GM18517 (cell line): ENCODE results near the gene CDK5.
A peak's percentile ranks its signal among the peaks of the same experiment; 100 is the strongest.
"Not testable (repeated sequence)": the region's sequence is repeated elsewhere in the genome, so short reads cannot be mapped to it uniquely, and the experiment has no call there.

ENCODE experiments used
- ATAC-seq: cut with Tn5 transposase; IDR thresholded peaks from one replicate; pipeline ENCODE4 v1.9.1; 2021; ENCODE audit warnings: mild to moderate bottlenecking, moderate library complexity; ENCODE audit not compliant: unreplicated experiment

Gene CDK5

DNA sequence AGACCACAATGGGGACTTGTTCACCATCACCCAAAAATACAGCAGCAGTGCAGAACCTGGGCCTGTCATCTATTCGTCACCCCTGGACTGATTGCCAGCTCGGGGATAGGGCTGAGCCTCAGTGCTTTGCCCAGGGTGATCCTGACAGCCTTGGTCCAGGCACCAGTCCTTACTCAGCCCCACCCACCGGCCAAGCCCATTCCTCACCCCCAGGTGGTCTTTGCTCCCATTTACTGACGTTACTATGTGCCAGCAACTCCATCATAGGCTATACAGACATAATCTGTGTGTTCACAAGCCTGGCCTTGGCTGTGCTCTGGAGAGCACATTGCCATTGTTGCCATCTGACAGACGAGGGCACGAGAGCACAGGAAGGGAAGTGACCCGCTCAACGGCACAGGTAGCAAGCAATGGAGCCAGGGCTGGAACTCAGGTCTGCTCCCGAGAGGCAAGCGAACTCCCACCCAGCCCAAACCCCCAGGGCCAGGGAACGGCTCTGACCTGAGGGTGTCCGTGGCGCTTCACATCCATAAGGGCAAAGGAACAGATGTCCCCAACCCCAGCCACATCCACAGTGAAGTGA lies 40.2 kb downstream of the CDK5 start:
- ATAC-seq = no peak

DNA sequence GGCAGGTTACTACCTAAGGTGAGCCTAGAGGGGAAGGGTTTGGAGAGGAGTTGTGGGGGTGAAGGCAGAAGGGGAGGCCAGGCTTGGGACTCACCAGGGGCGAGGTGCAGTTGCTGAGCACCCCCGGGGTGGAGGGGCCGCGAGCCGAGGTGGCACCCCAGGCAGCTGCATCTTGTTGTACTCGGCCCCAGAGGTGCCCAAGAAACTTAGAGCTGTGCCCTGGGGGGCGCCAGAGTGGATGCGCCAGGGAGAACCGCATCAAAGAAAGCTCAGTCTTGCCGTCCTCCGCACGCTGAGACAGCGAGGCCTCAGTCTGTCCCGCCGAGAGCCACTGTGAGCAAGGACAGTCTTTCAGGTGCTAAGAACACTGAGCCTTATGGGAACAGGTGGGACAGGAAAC lies 40.8 kb downstream of the CDK5 start:
- ATAC-seq = no peak

DNA sequence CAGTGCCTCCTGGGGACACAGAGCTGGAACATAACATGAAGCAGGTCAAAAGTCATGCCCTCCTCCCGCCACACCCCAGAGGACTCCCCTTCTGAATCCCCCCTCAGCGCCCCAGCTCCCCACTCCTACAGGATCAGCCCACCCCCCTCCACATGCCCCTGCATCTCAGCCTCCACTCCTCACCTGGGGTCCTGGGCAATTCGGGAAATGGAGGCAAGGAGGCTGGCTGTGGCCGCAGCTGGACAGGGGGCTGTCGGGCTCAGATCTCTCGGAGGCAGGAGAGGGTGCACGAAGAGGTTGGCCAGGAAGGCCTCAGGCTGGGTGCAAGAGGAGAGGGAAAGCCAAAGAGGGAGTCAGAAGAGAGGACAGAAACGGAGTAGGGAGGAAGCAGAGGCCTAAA lies 41.2 kb downstream of the CDK5 start:
- ATAC-seq = no peak

DNA sequence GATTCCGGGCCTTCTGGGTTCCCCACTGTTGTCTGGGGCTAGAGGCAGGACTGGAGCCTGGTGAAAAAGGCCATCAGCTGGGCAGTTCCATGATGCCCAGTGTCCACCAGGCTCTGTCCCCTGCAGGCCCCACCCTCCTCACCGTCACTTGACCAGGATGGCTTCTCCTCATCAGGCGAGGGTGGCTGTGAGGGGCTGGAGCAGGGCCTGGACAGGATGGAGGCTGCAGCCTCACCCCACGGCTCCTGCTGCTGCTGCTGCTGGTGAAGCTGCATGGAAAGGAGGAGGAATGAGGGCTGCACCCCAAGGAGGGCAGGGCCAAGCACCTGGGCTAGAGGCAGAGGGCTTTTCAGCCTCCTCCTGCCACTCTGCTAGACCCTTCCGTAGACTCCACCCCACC lies 41.7 kb downstream of the CDK5 start:
- ATAC-seq = no peak

DNA sequence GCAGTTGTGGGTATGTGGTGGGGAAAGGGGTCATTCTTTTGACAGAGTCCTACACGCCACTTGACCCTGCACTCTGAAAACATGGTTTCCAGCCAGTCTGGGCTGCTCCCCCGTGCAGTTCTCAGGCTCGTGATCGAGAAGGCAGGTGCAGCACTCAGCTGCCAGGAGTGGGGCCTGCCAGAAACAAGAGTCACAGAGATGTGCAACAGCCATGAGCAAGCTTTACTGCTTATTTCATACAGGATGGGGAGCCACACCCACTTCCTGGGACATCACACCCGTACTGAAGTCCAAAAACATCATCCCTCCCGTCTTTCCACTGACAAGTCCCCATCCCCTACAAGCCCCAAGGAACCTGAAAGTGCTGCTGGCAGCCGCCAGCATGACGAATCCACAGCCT lies 42.7 kb downstream of the CDK5 start:
- ATAC-seq = no peak

DNA sequence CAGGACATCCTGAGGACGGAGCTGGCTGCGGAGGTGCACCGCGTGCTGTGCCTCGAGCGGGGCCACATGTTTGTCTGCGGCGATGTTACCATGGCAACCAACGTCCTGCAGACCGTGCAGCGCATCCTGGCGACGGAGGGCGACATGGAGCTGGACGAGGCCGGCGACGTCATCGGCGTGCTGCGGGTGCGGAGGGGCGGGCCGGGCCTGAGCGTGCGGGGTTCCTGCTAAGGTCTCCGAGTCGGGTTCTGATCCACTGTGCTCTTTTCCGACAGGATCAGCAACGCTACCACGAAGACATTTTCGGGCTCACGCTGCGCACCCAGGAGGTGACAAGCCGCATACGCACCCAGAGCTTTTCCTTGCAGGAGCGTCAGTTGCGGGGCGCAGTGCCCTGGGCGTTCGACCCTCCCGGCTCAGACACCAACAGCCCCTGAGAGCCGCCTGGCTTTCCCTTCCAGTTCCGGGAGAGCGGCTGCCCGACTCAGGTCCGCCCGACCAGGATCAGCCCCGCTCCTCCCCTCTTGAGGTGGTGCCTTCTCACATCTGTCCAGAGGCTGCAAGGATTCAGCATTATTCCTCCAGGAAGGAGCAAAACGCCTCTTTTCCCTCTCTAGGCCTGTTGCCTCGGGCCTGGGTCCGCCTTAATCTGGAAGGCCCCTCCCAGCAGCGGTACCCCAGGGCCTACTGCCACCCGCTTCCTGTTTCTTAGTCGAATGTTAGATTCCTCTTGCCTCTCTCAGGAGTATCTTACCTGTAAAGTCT lies 43.8 kb downstream of the CDK5 start:
- ATAC-seq = no peak

DNA sequence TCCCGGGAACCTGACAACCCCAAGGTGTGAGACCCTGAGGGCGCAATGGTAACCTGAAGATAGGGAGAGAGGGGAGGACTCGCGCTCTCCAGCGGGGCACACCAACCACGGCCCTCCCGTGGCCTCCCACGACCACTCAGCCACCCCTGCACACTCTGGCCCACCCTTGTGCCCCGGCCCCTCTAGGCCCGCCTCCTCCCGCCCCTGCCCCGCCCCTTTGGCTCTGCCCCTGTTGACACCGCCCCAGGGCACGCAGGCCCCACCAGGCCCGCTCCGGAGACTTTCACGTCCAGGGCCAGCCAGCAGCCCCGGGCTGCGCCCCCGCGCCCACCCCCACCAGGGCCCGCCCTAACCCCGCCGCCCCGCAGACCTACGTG lies 44.4 kb downstream of the CDK5 start:
- no peak for ATAC-seq

DNA sequence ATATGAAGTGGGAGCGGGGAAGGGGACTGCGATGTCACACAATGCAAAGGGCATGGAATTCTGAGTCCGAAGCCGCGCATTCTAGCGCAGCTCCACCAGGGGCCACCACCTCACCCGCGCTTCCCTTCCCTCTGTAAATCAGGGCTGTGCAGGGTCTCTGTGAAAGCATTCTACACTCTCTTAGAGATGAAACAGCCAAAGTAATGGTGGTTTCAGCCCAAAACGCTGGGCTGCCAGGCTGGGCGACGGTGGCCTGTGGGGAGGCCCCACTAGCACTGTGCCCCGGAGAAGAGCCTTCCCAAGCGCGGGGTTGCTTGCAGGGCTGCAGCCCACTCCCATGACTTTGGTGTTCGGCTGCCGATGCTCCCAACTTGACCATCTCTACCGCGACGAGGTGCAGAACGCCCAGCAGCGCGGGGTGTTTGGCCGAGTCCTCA lies 44.8 kb downstream of the CDK5 start:
- no peak for ATAC-seq

DNA sequence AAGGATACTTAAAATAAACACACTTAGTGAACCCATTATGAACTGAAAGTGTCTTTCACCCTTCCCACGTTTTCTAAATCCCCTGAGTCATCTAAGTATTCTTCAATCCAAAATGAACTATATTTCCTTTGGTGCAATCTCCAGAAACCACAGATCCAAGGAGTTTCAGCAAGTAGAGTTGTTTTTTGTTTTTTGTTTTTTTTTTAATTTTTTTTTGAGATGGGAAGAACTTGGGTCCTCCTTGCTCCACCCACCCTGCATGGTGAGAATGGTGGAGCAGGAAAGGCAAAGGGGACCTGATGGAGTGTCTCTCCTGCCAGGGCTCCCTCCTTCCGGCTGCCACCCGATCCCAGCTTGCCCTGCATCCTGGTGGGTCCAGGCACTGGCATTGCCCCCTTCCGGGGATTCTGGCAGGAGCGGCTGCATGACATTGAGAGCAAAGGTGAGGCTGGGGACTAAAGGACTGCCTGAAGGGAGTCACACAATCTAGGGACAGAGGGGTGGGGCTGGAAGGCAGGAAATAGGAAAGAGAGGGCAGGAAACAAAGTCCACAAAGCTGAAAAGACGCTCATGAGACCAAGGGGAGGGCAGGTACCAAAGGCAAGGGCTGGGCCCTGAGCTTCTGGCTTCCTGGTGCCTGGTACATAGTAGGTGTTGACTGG lies 45.5 kb downstream of the CDK5 start:
- no peak for ATAC-seq

DNA sequence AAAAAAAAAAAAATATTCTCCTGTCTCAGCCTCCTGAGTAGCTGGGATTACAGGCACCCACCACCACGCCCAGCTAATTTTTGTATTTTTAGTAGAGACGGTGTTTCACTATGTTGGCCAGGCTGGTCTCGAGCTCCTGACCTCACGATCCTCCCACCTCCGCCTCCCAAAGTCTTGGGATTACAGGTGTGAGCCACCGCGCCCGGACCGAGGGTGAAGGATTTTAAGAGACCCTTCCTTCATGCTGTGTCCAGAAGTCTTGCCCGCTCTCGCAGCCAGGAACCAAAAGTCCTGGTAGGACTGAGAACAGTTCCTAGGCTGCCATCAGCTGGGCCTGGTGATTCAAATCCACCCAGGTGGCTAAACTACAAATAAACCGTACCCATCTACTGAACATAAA lies 46.1 kb downstream of the CDK5 start:
- not testable (repeated sequence) for ATAC-seq

DNA sequence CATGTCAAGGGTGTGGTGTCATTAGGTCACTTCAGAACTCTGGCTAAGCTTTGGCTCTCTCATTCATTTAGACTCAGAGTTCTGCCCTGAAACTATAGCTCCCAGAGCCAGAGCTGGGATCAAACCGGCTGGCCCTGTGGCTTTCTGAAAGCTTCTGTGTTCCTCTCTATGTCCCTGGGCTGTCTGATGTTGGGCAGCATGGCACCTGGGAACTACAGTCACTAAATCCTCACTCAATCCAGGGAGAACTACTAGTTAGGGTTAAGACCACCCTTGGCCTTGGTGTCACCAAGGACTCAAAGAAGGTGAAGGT lies 46.6 kb downstream of the CDK5 start:
- no peak for ATAC-seq

DNA sequence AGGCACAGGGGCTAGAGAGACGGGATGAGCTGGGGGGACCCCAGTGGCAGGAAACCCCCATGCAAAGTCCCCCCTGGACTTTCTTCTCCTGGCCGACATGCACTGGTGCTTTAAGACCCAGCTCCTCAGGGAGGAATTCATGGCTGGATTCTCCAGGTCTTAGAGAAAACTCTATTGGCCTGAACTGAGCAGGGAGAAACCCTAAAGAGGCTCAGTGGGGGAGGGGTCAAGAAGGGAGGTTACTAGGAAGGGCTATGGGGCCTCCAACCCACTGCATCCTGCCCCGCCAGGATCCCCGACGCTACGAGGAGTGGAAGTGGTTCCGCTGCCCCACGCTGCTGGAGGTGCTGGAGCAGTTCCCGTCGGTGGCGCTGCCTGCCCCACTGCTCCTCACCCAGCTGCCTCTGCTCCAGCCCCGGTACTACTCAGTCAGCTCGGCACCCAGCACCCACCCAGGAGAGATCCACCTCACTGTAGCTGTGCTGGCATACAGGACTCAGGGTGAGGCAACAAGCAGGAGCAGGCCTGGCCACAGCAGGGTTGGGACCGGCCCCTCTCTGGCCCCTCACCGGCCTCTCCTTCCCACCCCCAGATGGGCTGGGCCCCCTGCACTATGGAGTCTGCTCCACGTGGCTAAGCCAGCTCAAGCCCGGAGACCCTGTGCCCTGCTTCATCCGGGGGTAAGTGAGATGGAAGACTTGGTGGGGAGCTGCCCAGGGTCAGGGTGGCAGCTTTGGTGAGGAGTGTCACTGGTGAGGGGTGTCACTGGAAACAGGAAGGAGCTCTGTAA lies 47.2 kb downstream of the CDK5 start:
- no peak for ATAC-seq

DNA sequence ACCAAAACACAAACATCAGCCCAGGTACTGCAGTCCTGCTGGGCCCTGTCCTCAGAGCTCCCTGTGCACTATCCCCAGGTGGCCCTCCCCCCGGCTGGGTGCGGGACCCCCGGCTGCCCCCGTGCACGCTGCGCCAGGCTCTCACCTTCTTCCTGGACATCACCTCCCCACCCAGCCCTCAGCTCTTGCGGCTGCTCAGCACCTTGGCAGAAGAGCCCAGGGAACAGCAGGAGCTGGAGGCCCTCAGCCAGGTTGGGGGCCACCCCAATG lies 47.7 kb downstream of the CDK5 start:
- no peak for ATAC-seq

DNA sequence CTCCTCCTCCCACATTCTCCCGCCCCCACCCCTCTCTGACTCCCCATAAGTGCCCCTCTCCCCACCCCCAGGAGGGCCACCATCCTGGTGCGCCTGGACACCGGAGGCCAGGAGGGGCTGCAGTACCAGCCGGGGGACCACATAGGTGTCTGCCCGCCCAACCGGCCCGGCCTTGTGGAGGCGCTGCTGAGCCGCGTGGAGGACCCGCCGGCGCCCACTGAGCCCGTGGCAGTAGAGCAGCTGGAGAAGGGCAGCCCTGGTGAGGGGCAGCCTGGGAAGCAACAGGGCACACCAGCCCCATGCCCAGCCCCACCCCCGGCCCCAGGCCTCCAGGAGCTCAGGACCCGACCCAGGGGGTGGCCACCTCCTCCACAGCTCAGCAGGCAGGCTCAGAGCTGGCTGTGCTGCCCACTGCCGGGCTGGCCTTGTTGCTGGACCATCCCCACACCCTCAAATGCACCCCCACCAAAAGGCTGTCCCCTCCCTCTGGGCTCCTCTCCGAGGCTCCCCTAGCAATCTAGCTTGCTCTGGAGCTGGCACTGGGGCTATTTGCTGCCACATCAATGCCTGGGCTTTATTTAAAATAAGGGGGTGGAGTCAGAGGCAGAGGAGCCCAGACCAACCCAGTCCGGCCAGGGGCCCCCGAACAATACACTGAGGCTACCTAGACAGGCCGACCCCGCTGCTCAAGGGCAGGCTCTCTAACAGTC lies 48.2 kb downstream of the CDK5 start:
- no peak for ATAC-seq

DNA sequence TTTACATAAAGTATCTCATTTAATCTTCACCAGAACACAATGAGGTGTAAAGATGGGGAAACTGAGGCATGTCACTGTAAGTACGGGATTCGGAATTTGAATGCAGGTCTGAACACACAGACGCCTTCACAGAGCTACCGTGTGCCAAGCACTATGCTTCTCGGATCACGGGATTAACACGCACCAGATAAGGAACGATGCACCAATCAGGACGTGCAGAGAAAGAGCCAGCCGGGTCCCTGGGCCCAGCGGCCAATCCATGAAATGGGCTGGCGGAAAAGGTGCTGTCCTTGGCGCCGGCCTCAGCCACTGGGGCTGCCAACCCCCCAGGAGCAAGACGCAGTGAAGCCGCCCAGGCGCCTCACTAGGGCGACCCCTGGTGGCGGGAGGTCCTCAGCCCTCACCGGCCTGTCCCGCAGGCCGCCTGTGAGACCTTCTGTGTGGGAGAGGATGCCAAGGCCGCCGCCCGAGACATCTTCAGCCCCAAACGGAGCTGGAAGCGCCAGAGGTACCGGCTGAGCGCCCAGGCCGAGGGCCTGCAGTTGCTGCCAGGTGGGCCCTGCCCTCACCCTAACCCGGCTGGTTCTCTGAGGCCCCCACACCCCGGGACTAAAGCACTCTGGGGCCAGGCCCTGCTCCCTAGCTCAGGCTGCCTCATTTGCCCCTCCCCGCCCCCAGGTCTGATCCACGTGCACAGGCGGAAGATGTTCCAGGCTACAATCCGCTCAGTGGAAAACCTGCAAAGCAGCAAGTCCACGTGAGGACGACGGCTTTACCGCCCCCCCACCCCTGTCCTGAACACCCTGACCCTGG lies 49.0 kb downstream of the CDK5 start:
- peak; percentile 74 for ATAC-seq

DNA sequence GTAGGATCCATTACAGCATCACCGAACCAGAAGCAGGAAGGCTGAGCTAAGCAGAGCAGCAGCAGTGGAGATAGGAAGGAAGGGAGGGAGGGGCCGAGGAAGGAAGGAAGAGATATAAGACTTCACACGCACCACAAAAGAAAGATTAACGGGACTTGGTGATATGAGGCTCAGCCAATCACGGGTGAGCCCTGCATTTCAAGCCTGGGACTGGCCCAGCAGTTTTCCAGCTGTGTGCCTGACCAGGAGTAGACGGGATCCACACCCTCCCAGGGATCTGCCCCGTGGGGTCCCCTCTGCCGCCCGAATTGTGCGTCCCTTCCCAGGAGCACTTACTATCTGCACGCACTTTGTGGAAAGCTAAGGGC lies 49.6 kb downstream of the CDK5 start:
- no peak for ATAC-seq

DNA sequence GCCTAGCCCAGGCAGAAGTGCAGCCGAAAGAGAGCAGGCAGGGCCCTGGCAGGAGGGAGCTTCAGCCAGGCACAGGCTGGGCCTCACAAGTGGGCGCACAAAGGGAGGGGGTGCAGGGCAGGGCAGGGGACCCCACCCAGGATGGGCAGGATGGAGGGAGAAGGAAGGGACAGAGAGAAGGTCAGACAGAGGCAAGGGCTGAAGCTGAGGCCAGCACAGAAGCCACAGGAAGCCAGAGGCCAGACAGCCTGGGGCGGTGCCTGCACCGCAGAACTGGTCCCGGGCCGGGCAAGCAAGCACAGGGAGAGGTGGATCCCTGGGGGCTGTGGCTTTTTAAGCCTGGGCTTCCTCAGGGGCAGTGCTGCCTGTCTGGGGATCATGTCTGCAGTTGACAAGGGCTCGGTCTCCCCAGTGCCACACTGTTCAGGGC lies 50.2 kb downstream of the CDK5 start:
- no peak for ATAC-seq

DNA sequence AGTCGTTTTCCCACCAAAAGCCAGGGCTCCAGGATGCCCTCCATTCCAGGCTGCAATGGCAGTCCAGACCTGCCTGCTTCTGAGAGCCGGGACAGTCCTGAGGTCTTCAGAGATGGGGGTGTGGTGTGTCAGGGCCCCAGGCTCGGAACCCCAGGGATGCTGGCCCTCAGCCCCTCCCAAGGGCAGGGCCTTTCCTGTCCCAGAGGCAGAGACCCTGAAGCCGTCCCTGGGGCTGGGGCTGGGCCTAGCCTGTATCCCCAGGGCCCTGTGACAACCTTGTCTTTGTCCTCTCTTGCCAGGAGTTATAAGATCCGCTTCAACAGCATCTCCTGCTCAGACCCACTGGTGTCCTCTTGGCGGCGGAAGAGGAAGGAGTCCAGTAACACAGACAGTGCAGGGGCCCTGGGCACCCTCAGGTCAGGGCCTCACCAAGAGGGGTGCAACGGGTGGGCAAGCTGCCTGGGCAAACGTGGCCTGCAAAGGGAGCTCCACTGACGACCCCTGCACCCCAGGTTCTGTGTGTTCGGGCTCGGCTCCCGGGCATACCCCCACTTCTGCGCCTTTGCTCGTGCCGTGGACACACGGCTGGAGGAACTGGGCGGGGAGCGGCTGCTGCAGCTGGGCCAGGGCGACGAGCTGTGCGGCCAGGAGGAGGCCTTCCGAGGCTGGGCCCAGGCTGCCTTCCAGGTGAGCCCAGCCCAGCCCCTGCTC lies 51.0 kb downstream of the CDK5 start:
- no peak for ATAC-seq

DNA sequence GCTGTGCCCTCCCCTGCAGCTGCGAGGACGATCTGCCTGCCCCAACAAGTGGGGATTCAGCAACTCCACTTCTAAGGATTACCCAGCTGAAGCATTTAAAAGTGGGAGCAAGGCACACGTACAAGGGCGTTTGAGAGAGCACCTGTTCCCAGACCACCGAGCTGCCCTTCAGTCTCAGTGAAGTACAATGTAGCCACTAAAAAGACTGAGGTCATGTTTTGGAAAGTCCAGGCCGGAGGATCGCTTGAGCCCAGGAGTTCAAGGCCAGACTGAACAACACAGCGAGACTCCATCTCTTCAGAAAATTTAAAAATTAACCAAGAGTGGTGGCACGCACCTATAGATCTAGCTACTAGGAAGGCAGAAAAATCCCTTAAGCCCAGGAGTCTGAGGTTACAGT lies 52.1 kb downstream of the CDK5 start:
- ATAC-seq = no peak
